HEK293 (cell line): ENCODE data around the gene ZNF217.

ENCODE experiments used
- YY1 ChIP-seq: fragments of 450-650 bp; formaldehyde crosslinking; IDR thresholded peaks from 2 replicates; pipeline ENCODE4 v1.5.1; 2018; ENCODE audit warnings: missing biosample characterization, missing genetic modification characterization
- ZFP3 ChIP-seq: fragments of 450-650 bp; formaldehyde crosslinking; IDR thresholded peaks from 2 replicates; pipeline ENCODE4 v1.5.1; 2016; ENCODE audit warnings: low read depth, missing biosample characterization, missing genetic modification characterization
- ZNF280D ChIP-seq: fragments of 450-650 bp; formaldehyde crosslinking; IDR thresholded peaks from 2 replicates; pipeline ENCODE4 v1.5.1; 2016; ENCODE audit warnings: missing biosample characterization, missing genetic modification characterization

GRCh38 chr20:53586640-53587039, 7.0 kb downstream of the ZNF217 start:
- TF ChIP-seq ZFP3 (no peak), YY1 (no peak), ZNF280D (tag by site-specific recombination) (no peak)
